Uterus (tissue), 4 donors: ENCODE data around the gene GRK6. TPM values are rescaled to one million over a fixed set of nuclear protein-coding genes. Genes with fewer than 3 reads are reported as not detected.

Source experiments
- DNase-seq, 2 donors: peaks; one replicate each; pipeline ENCODE4 v3.0.0-alpha.2; 2019 to 2020
- H3K27ac ChIP-seq, 2 donors: fragments of 200-600 bp; sonication (generic); 1 replicate in 1 of 2; 2 replicates in 1 of 2; pipeline ENCODE4 v1.5.1; 2016 to 2018
- H3K27me3 ChIP-seq, 2 donors: fragments of 200-600 bp; sonication (generic); one replicate each; pipeline ENCODE4 v1.5.1; 2018 to 2019; ENCODE audit warnings: control low read depth in 1 of 2
- H3K36me3 ChIP-seq, 2 donors: fragments of 200-600 bp; sonication (generic); one replicate each; pipeline ENCODE4 v1.5.1; 2019; ENCODE audit warnings: control low read depth in 1 of 2
- H3K4me1 ChIP-seq, 2 donors: fragments of 200-600 bp; sonication (generic); one replicate each; pipeline ENCODE4 v1.5.1; 2018 to 2019; ENCODE audit warnings: control low read depth in 1 of 2
- H3K4me3 ChIP-seq, 2 donors: fragments of 200-600 bp; sonication (generic); 1 replicate in 1 of 2; 2 replicates in 1 of 2; pipeline ENCODE4 v1.5.1; 2018 to 2019; ENCODE audit warnings: mild to moderate bottlenecking in 1 of 2
- H3K9me3 ChIP-seq, 2 donors: fragments of 200-600 bp; sonication (generic); one replicate each; pipeline ENCODE4 v1.5.1; 2019; ENCODE audit warnings: control low read depth in 1 of 2
- POLR2A ChIP-seq, 2 donors: fragments of 450-650 bp; IDR thresholded peaks; one replicate each; pipeline ENCODE4 v1.6.1; 2016; ENCODE audit warnings: antibody characterized with exemption in 2 of 2, mild to moderate bottlenecking in 1 of 2, moderate library complexity in 1 of 2
- intact Hi-C: fragments of 100-400 bp; cut with DNase I; formaldehyde crosslinking; loops from one replicate; pipeline ENCODE4 v1.15.1; 2023; ENCODE audit warnings: low total_unique reads
- total RNA-seq, 4 donors: library from RNA; depleted of rRNA in 3 of 4; stranded (reverse); fragments of >200 nt in 3 of 4; gene quantifications; one replicate each; pipeline versions ENCODE4 v1.1.0 to v1.2.4, GENCODE V29; 2014 to 2023
- TF ChIP-seq, protein P1 (sequence below), 4 experiments: fragments of 200-600 bp in 2 of 4; fragments of 450-650 bp in 2 of 4; sonication (generic) in 2 of 4; IDR thresholded peaks; one replicate each; pipeline ENCODE4 v1.5.1; 2016 to 2019; ENCODE audit warnings: antibody characterized with exemption in 4 of 4, mild to moderate bottlenecking in 2 of 4, moderate library complexity in 1 of 4
- donor health status: DM: yes; HTN: yes; CAD: no.

GRK6 gene
- total RNA-seq, 4 donors from 2014 or later: 16.4 to 29.8 (median 20.9) TPM

DNA sequence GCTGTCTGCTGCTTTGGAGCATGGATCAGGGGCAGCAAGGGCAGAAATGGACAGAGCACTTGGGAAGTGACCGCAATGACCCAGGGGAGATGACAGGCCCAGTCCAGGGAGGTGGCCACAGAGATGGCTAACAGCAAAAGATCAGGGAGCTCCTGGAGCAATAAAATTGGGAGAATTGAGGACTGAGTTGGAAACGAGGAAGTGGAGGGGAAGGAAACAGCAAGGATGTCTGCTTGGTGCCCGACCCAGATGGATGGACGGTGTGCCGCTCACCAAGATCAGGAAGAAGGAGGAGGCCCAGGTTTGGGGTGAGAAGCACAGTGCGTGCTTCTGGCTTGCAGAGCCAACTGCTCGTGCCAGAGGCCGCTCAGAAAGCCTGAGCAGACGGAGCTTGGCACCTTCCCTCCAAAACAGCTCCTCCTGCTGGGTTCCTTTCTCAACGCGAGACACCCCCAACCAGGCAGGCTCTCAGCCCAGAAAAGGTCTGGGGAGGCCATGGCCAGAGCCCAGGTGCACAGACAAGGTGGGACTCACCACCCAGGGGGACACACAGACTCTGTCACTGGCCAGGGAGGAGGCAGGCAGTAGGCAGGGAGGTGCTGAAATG lies 44.0 kb upstream of the GRK6 start:
- TF ChIP-seq, protein P1, sequence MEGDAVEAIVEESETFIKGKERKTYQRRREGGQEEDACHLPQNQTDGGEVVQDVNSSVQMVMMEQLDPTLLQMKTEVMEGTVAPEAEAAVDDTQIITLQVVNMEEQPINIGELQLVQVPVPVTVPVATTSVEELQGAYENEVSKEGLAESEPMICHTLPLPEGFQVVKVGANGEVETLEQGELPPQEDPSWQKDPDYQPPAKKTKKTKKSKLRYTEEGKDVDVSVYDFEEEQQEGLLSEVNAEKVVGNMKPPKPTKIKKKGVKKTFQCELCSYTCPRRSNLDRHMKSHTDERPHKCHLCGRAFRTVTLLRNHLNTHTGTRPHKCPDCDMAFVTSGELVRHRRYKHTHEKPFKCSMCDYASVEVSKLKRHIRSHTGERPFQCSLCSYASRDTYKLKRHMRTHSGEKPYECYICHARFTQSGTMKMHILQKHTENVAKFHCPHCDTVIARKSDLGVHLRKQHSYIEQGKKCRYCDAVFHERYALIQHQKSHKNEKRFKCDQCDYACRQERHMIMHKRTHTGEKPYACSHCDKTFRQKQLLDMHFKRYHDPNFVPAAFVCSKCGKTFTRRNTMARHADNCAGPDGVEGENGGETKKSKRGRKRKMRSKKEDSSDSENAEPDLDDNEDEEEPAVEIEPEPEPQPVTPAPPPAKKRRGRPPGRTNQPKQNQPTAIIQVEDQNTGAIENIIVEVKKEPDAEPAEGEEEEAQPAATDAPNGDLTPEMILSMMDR (IDR thresholded peaks at IDR 0.05): peak in 1 of 4 experiments; percentile 8
- TF ChIP-seq POLR2A (IDR thresholded peaks at IDR 0.05): no peak
- Histone ChIP-seq H3K36me3 (no peaks in the 10 kb centered on the region), H3K9me3 (no peaks in the 10 kb centered on the region), H3K4me3 (no peak overlapping the region), H3K4me1 (no peaks in the 10 kb centered on the region), H3K27ac (no peak overlapping the region), H3K27me3 (no peaks in the 10 kb centered on the region)
- intact Hi-C loops: no loop called here
- DNase-seq: no peak

GRCh38 chr5:177383181-177383580 lies 43.3 kb upstream of the GRK6 start:
- no peaks in the 10 kb centered on the region for H3K36me3 ChIP-seq
- no peak for DNase-seq
- no peak overlapping the region for H3K27ac ChIP-seq
- TF ChIP-seq, protein P1 (IDR thresholded peaks at IDR 0.05): no peak
- no peak for TF ChIP-seq POLR2A (IDR thresholded peaks at IDR 0.05)
- no peaks in the 10 kb centered on the region for H3K4me1 ChIP-seq
- intact Hi-C loops: no loop called here
- no peaks in the 10 kb centered on the region for H3K9me3 ChIP-seq
- no peaks in the 10 kb centered on the region for H3K27me3 ChIP-seq
- no peak overlapping the region for H3K4me3 ChIP-seq

GRCh38 chr5:177384134-177384533 lies 42.3 kb upstream of the GRK6 start, which contains the start of gene SLC34A1:
SLC34A1 (plus strand) TSS chr5:177384434; CDS start chr5:177385742, 1,308 bp downstream.
- intact Hi-C loops: no loop called here
- Histone ChIP-seq H3K36me3 (no peaks in the 10 kb centered on the region), H3K9me3 (no peaks in the 10 kb centered on the region), H3K27me3 (no peaks in the 10 kb centered on the region), H3K4me3 (no peak within 1 kb of the TSS), H3K4me1 (no peaks in the 10 kb centered on the region), H3K27ac (no peak within 1 kb of the TSS)
- no peak for TF ChIP-seq POLR2A (IDR thresholded peaks at IDR 0.05)
- TF ChIP-seq, protein P1 (IDR thresholded peaks at IDR 0.05): no peak
- no peak for DNase-seq

GRCh38 chr5:177385720-177386119 lies 40.8 kb upstream of the GRK6 start:
- Histone ChIP-seq H3K27ac (no peak overlapping the region), H3K36me3 (no peaks in the 10 kb centered on the region), H3K4me3 (no peak overlapping the region), H3K4me1 (no peaks in the 10 kb centered on the region), H3K9me3 (no peaks in the 10 kb centered on the region), H3K27me3 (no peaks in the 10 kb centered on the region)
- no peak for DNase-seq
- TF ChIP-seq, protein P1 (IDR thresholded peaks at IDR 0.05): no peak
- no peak for TF ChIP-seq POLR2A (IDR thresholded peaks at IDR 0.05)
- intact Hi-C loops: loop anchor here (5.0 kb wide), 1 partner anchor 117 kb away; no protein-coding TSS in a partner anchor

GRCh38 chr5:177386542-177386941 lies 39.9 kb upstream of the GRK6 start:
- DNase-seq: no peak
- Histone ChIP-seq H3K36me3 (no peaks in the 10 kb centered on the region), H3K27ac (no peak overlapping the region), H3K4me1 (no peaks in the 10 kb centered on the region), H3K4me3 (no peak overlapping the region), H3K27me3 (no peaks in the 10 kb centered on the region), H3K9me3 (no peaks in the 10 kb centered on the region)
- TF ChIP-seq, protein P1 (IDR thresholded peaks at IDR 0.05): no peak
- TF ChIP-seq POLR2A (IDR thresholded peaks at IDR 0.05): no peak
- intact Hi-C loops: loop anchor here (5.0 kb wide), 1 partner anchor 116 kb away; no protein-coding TSS in a partner anchor
